Gastroesophageal sphincter (tissue), 4 donors: ENCODE data around the gene CTDSP1. TPM values are rescaled to one million over a fixed set of nuclear protein-coding genes. Genes with fewer than 3 reads are reported as not detected.
A peak's percentile ranks its signal among the peaks of the same experiment; 100 is the strongest.

Source experiments
- ATAC-seq: fragments of 150-250 bp; one replicate; pipeline ENCODE4 v1.9.1; 2016; ENCODE audit warnings: mild to moderate bottlenecking, moderate library complexity
- H3K27ac ChIP-seq, 4 donors: fragments of 200-600 bp; sonication (generic) in 3 of 4; 1 replicate in 3 of 4; 2 replicates in 1 of 4; pipeline ENCODE4 v1.5.1; 2016 to 2019
- H3K27me3 ChIP-seq: fragments of 200-600 bp; sonication (generic); one replicate; pipeline ENCODE4 v1.5.1; 2019
- H3K36me3 ChIP-seq, 2 donors: fragments of 200-600 bp; sonication (generic); one replicate each; pipeline ENCODE4 v1.5.1; 2019; ENCODE audit warnings: control low read depth in 1 of 2
- H3K4me1 ChIP-seq, 3 donors: fragments of 200-600 bp; sonication (generic); 1 replicate in 2 of 3; 2 replicates in 1 of 3; pipeline ENCODE4 v1.5.1; 2016 to 2019; ENCODE audit warnings: control low read depth in 2 of 3
- H3K4me3 ChIP-seq, 2 donors: fragments of 200-600 bp; sonication (generic); one replicate each; pipeline ENCODE4 v1.5.1; 2019; ENCODE audit warnings: mild to moderate bottlenecking in 1 of 2, moderate library complexity in 1 of 2
- H3K9me3 ChIP-seq, 3 donors: fragments of 200-600 bp; sonication (generic); one replicate each; pipeline ENCODE4 v1.5.1; 2017 to 2019; ENCODE audit warnings: control low read depth in 2 of 3
- CTCF ChIP-seq, 4 experiments: fragments of 200-600 bp in 2 of 4; fragments of 450-650 bp in 2 of 4; sonication (generic) in 1 of 4; IDR thresholded peaks; one replicate each; pipeline ENCODE4 v1.5.1; 2017 to 2019; ENCODE audit warnings: antibody characterized with exemption in 4 of 4, mild to moderate bottlenecking in 2 of 4, moderate library complexity in 2 of 4
- EP300 ChIP-seq: sonication (generic); formaldehyde crosslinking; IDR thresholded peaks from one replicate; pipeline ENCODE4 v1.6.1; 2017; ENCODE audit warnings: antibody characterized with exemption, mild to moderate bottlenecking
- POLR2A ChIP-seq, 2 donors: fragments of 450-650 bp; IDR thresholded peaks; one replicate each; pipeline ENCODE4 v1.6.1; 2017; ENCODE audit warnings: antibody characterized with exemption in 2 of 2, mild to moderate bottlenecking in 2 of 2, moderate library complexity in 1 of 2
- POLR2AphosphoS5 ChIP-seq: sonication (generic); formaldehyde crosslinking; IDR thresholded peaks from one replicate; pipeline ENCODE4 v1.6.1; 2017; ENCODE audit warnings: antibody characterized with exemption
- WGBS, 2 donors: methylation state at CpG; one replicate each; pipeline ENCODE4 v1.1.5; 2018; ENCODE audit warnings: low coverage in 1 of 2; 5-methylcytosine and 5-hydroxymethylcytosine counted together
- total RNA-seq, 4 donors: library from RNA; depleted of rRNA; stranded (reverse); fragments of >200 nt; gene quantifications; one replicate each; pipeline ENCODE4 v1.1.0, GENCODE V29; 2016

Gene CTDSP1
- total RNA-seq, 4 donors from 2014 or later: 121 to 159 (median 136) TPM

- ATAC-seq: no peak
Observed at GRCh38 chr2:218427741-218428140, 28.1 kb downstream of the CTDSP1 start.

GRCh38 chr2:218428846-218429558 is 29.3 kb downstream of the CTDSP1 start:
- Histone ChIP-seq H3K4me1 (no peaks in the 10 kb centered on the region), H3K4me3 (no peak overlapping the region), H3K27me3 (no peaks in the 10 kb centered on the region), H3K9me3 (no peaks in the 10 kb centered on the region), H3K27ac (no peak overlapping the region), H3K36me3 (no peaks in the 10 kb centered on the region)
- no peak for ATAC-seq
- 97% methylated on average over 6 of the region's 24 CpGs; no CpG with 5 or more reads in 1 of the 2 donors for WGBS, 2 donors
- TF ChIP-seq POLR2AphosphoS5: no peak
- no peak for TF ChIP-seq CTCF (IDR thresholded peaks at IDR 0.05)
- no peak for TF ChIP-seq EP300

More at GRCh38 chr2:218427741-218428140, 28.1 kb downstream of the CTDSP1 start:
- H3K4me3 ChIP-seq: no peak overlapping the region
- H3K27ac ChIP-seq: no peak overlapping the region
- no peaks in the 10 kb centered on the region for H3K4me1 ChIP-seq
- no peaks in the 10 kb centered on the region for H3K27me3 ChIP-seq
- H3K9me3 ChIP-seq: no peaks in the 10 kb centered on the region
- TF ChIP-seq POLR2AphosphoS5 (no peak), POLR2A (IDR thresholded peaks at IDR 0.05) (no peak)
- 86 to 100% methylated on average over 1 to 2 of the region's 11 CpGs for WGBS, 2 donors
- no peaks in the 10 kb centered on the region for H3K36me3 ChIP-seq

- Histone ChIP-seq H3K27me3 (no peaks in the 10 kb centered on the region), H3K4me3 (no peak overlapping the region), H3K27ac (no peak overlapping the region), H3K9me3 (no peaks in the 10 kb centered on the region), H3K36me3 (no peaks in the 10 kb centered on the region), H3K4me1 (no peaks in the 10 kb centered on the region)
- WGBS, 2 donors: 69 to 73% methylated on average over 5 to 7 of the region's 9 CpGs
- ATAC-seq: peak; percentile 36
- no peak for TF ChIP-seq POLR2A (IDR thresholded peaks at IDR 0.05)
Observed at GRCh38 chr2:218429911-218430692, 30.4 kb downstream of the CTDSP1 start.

- 80 to 87% methylated on average over 2 to 7 of the region's 11 CpGs for WGBS, 2 donors
- no peak for ATAC-seq
- no peak for TF ChIP-seq CTCF (IDR thresholded peaks at IDR 0.05)
- no peak for TF ChIP-seq EP300
- no peak for TF ChIP-seq POLR2A (IDR thresholded peaks at IDR 0.05)
- no peak for TF ChIP-seq POLR2AphosphoS5
- Histone ChIP-seq H3K9me3 (no peaks in the 10 kb centered on the region), H3K36me3 (no peaks in the 10 kb centered on the region), H3K4me1 (no peaks in the 10 kb centered on the region), H3K27ac (no peak overlapping the region), H3K4me3 (no peak overlapping the region), H3K27me3 (no peaks in the 10 kb centered on the region)
Observed at GRCh38 chr2:218430721-218431120, 31.1 kb downstream of the CTDSP1 start.

- no peak for ATAC-seq
- Histone ChIP-seq H3K27me3 (no peaks in the 10 kb centered on the region), H3K4me3 (no peak overlapping the region), H3K36me3 (no peaks in the 10 kb centered on the region), H3K9me3 (no peaks in the 10 kb centered on the region), H3K4me1 (no peaks in the 10 kb centered on the region), H3K27ac (no peak overlapping the region)
- no peak for TF ChIP-seq EP300
- TF ChIP-seq POLR2AphosphoS5: no peak
- no peak for TF ChIP-seq POLR2A (IDR thresholded peaks at IDR 0.05)
- no peak for TF ChIP-seq CTCF (IDR thresholded peaks at IDR 0.05)
- WGBS, 2 donors: 83 to 92% methylated on average over 5 of the region's 10 CpGs
Observed at GRCh38 chr2:218431878-218432277, 32.2 kb downstream of the CTDSP1 start.
